GM21390 (cell line): ENCODE measurements around the gene DGKB.

Experiments
- ATAC-seq: cut with Tn5 transposase; IDR thresholded peaks from one replicate; pipeline ENCODE4 v1.9.1; 2021; ENCODE audit not compliant: unreplicated experiment

Gene DGKB

GRCh38 chr7:14403587-14403986 is 499.0 kb downstream of the DGKB start:
- no peak for ATAC-seq

- ATAC-seq = no peak
Measured at GRCh38 chr7:14400271-14400670, 502.3 kb downstream of the DGKB start.

- no peak for ATAC-seq
Measured at GRCh38 chr7:14398526-14398925, 504.0 kb downstream of the DGKB start.

GRCh38 chr7:14395860-14396259 is 506.7 kb downstream of the DGKB start:
- ATAC-seq = no peak

GRCh38 chr7:14394786-14395185 is 507.8 kb downstream of the DGKB start:
- no peak for ATAC-seq

GRCh38 chr7:14389595-14389994 is 513.0 kb downstream of the DGKB start:
- ATAC-seq = no peak

- ATAC-seq = no peak
Measured at GRCh38 chr7:14389181-14389591, 513.4 kb downstream of the DGKB start.

GRCh38 chr7:14385074-14385473 is 517.5 kb downstream of the DGKB start:
- ATAC-seq = no peak

- ATAC-seq = no peak
Measured at GRCh38 chr7:14381936-14382335, 520.6 kb downstream of the DGKB start.

GRCh38 chr7:14381306-14381705 is 521.2 kb downstream of the DGKB start:
- no peak for ATAC-seq

GRCh38 chr7:14380881-14381280 is 521.7 kb downstream of the DGKB start:
- ATAC-seq = no peak

GRCh38 chr7:14377646-14378266 is 524.8 kb downstream of the DGKB start:
- no peak for ATAC-seq

GRCh38 chr7:14376711-14377110 is 525.8 kb downstream of the DGKB start:
- ATAC-seq = no peak

GRCh38 chr7:14375998-14376397 is 526.6 kb downstream of the DGKB start:
- no peak for ATAC-seq

- no peak for ATAC-seq
Measured at GRCh38 chr7:14374336-14374735, 528.2 kb downstream of the DGKB start.

GRCh38 chr7:14368285-14368684 is 534.3 kb downstream of the DGKB start:
- ATAC-seq = no peak

- ATAC-seq = no peak
Measured at GRCh38 chr7:14351167-14351566, 551.4 kb downstream of the DGKB start.

GRCh38 chr7:14341200-14341775 is 561.3 kb downstream of the DGKB start:
- ATAC-seq = no peak

- ATAC-seq = no peak
Measured at GRCh38 chr7:14340393-14341074, 562.0 kb downstream of the DGKB start.

- ATAC-seq = no peak
Measured at GRCh38 chr7:14339861-14340260, 562.7 kb downstream of the DGKB start.

- no peak for ATAC-seq
Measured at GRCh38 chr7:14336256-14336655, 566.3 kb downstream of the DGKB start.

- ATAC-seq = no peak
Measured at GRCh38 chr7:14332155-14332554, 570.4 kb downstream of the DGKB start.

GRCh38 chr7:14324767-14325166 is 577.8 kb downstream of the DGKB start:
- ATAC-seq = no peak
